Measurements from ENCODE around the gene TRIM17.

TRIM17 gene

DNA sequence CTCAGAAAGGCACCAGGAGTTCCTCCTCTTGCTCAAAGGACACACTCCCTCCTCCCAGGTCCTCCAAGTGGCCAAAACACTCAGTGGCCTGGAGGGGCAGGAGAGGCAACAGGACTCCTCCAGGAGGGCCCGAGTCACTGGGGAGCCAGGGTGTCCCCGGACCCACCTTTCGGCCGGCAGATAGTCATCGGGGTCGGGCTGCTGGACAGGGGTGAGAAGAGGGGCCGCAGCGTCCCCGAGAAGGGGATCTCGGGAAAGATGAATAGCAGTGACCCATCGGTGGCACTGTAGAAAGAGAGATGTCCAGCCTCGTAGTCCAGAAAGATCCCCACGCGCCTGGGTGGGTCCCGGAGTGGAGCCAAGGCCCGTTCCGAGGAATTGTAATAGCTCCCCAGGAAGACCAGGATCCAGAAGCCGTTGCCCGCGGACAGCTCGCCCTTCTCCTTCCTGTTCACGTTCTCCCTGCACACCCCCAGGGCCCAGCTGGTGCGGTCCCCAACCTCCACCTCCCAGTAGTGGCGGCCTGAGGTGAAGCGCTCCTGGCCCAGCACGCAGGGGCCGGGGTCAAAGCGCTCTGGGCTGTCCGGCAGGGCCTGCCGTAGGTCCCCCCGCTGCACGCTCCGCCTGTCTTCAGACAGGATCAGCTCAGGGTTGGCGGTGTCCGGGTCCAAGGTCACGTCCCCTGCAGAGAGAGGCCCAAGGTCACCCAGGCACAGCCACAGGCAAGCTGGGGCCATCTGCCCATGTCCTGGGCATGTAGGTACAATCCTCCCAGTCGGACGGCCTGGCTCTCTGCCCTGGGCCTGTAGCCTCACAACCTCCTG lies 21.9 kb downstream of the TRIM17 start:
- no peaks in the 10 kb centered on the region for H3K27me3 ChIP-seq (ENCODE audit: insufficient read depth, low read length)
- no peak overlapping the region for H3K27ac ChIP-seq (ENCODE audit: low read depth, low read length, poor library complexity, severe bottlenecking)

DNA sequence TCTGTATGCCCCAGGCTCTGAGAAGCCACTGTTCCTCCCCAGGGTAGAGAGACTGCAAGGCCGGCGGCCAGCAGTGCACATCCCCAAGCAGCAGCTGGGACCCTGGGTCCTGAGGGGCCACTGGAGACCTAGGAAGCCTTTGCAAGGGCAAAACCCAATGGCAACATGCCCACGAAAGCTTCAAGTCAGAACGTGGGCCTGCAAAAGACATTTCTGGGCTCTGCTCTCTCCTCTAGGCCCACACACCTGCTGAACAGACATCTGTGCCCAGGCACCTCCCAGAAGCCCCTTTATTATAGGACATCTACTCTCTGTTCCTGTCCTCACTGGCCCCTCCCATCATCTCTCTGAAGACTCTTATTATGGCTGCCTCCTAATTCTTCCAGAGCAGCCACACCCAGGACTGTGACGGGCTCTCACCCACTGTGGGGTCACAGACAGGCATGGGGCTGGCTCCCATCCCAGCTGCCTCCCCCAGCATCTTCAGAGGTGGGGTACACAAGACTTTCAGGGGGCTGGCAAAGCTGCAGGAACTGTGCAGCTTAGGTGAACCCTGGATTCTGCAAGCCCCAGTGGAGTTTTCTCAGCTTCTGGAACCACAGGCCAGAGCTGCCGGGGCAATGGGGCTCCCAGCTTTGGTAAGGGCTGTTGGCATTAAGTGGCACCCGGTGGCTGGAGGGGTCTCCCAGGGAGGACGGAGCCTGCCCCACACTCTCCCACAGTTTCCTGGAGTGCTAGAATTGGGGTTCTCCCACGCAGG lies 22.7 kb downstream of the TRIM17 start:
- no peak overlapping the region for H2AFZ ChIP-seq (ENCODE audit: low read length)
- no peak overlapping the region for H3K4me3 ChIP-seq (ENCODE audit: low read depth, low read length, poor library complexity, severe bottlenecking)
- no peaks in the 10 kb centered on the region for H3F3A ChIP-seq (ENCODE audit: insufficient read depth, low read length)
- H3K36me3 ChIP-seq (ENCODE audit: insufficient read depth, low read length), result peaks cover 39% of the 10 kb centered on the region
- H3K4me1 ChIP-seq (ENCODE audit: insufficient read depth, low read length, severe bottlenecking), result no peaks in the 10 kb centered on the region
- no peaks in the 10 kb centered on the region for H3K79me2 ChIP-seq (ENCODE audit: insufficient read depth, low read length)
- H3K27ac ChIP-seq (ENCODE audit: low read depth, low read length, poor library complexity, severe bottlenecking), result no peak overlapping the region
- TF ChIP-seq, protein P1, sequence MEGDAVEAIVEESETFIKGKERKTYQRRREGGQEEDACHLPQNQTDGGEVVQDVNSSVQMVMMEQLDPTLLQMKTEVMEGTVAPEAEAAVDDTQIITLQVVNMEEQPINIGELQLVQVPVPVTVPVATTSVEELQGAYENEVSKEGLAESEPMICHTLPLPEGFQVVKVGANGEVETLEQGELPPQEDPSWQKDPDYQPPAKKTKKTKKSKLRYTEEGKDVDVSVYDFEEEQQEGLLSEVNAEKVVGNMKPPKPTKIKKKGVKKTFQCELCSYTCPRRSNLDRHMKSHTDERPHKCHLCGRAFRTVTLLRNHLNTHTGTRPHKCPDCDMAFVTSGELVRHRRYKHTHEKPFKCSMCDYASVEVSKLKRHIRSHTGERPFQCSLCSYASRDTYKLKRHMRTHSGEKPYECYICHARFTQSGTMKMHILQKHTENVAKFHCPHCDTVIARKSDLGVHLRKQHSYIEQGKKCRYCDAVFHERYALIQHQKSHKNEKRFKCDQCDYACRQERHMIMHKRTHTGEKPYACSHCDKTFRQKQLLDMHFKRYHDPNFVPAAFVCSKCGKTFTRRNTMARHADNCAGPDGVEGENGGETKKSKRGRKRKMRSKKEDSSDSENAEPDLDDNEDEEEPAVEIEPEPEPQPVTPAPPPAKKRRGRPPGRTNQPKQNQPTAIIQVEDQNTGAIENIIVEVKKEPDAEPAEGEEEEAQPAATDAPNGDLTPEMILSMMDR (IDR thresholded peaks at IDR 0.05; ENCODE audit: low read length), result no peak
- TF ChIP-seq EZH2 (IDR thresholded peaks at IDR 0.05; ENCODE audit: borderline replicate concordance, low read length), result no peak
- H3K9me2 ChIP-seq (ENCODE audit: low read depth, low read length), result no peaks in the 10 kb centered on the region
- no peaks in the 10 kb centered on the region for H4K20me1 ChIP-seq (ENCODE audit: insufficient read depth, low read length)
- no peaks in the 10 kb centered on the region for H3K27me3 ChIP-seq (ENCODE audit: insufficient read depth, low read length)
- no peak overlapping the region for H3K4me2 ChIP-seq (ENCODE audit: low read length)
- H3K9me3 ChIP-seq (ENCODE audit: low read length), result no peaks in the 10 kb centered on the region
- H3K9ac ChIP-seq (ENCODE audit: low read length), result no peak overlapping the region

More for the DNA sequence above, 21.9 kb downstream of the TRIM17 start:
- no peaks in the 10 kb centered on the region for H3F3A ChIP-seq (ENCODE audit: insufficient read depth, low read length)
- H3K9ac ChIP-seq (ENCODE audit: low read length), result no peak overlapping the region
- H3K4me1 ChIP-seq (ENCODE audit: insufficient read depth, low read length, severe bottlenecking), result no peaks in the 10 kb centered on the region
- no peaks in the 10 kb centered on the region for H4K20me1 ChIP-seq (ENCODE audit: insufficient read depth, low read length)
- H3K9me2 ChIP-seq (ENCODE audit: low read depth, low read length), result no peaks in the 10 kb centered on the region
- no peak overlapping the region for H3K4me3 ChIP-seq (ENCODE audit: low read depth, low read length, poor library complexity, severe bottlenecking)
- H3K79me2 ChIP-seq (ENCODE audit: insufficient read depth, low read length), result no peaks in the 10 kb centered on the region
- H2AFZ ChIP-seq (ENCODE audit: low read length), result no peak overlapping the region
- no peak overlapping the region for H3K4me2 ChIP-seq (ENCODE audit: low read length)
- peaks cover 39% of the 10 kb centered on the region for H3K36me3 ChIP-seq (ENCODE audit: insufficient read depth, low read length)
- H3K9me3 ChIP-seq (ENCODE audit: low read length), result no peaks in the 10 kb centered on the region
- TF ChIP-seq, protein P1 (IDR thresholded peaks at IDR 0.05; ENCODE audit: low read length), result no peak
- TF ChIP-seq EZH2 (IDR thresholded peaks at IDR 0.05; ENCODE audit: borderline replicate concordance, low read length), result no peak

DNA sequence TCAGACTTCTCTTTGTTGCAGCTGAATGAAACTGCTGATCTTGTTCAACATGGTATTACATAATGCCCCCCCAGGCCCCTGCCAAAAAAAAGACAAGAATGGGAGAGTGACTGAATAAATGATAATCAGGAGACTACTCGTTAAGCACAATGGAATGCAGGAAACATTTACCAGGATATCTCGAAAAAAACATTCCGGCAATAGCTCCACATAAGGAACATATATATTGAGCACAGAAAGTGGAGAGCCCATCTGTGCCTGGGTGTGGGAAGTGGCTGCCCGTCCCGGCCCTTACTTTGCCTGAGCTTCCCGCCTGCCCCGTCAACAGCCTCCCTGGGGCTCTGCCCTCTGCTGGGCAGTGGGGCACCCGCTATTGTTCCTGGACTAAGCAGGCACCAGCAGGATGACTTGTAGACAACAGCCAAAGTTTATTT lies 23.4 kb downstream of the TRIM17 start:
- peaks cover 39% of the 10 kb centered on the region for H3K36me3 ChIP-seq (ENCODE audit: insufficient read depth, low read length)
- H3K4me2 ChIP-seq (ENCODE audit: low read length), result no peak overlapping the region
- H3K9ac ChIP-seq (ENCODE audit: low read length), result no peak overlapping the region
- no peaks in the 10 kb centered on the region for H3K4me1 ChIP-seq (ENCODE audit: insufficient read depth, low read length, severe bottlenecking)
- no peak overlapping the region for H2AFZ ChIP-seq (ENCODE audit: low read length)
- no peaks in the 10 kb centered on the region for H4K20me1 ChIP-seq (ENCODE audit: insufficient read depth, low read length)
- H3K4me3 ChIP-seq (ENCODE audit: low read depth, low read length, poor library complexity, severe bottlenecking), result no peak overlapping the region
- H3K9me2 ChIP-seq (ENCODE audit: low read depth, low read length), result no peaks in the 10 kb centered on the region
- H3K79me2 ChIP-seq (ENCODE audit: insufficient read depth, low read length), result no peaks in the 10 kb centered on the region
- H3K27me3 ChIP-seq (ENCODE audit: insufficient read depth, low read length), result no peaks in the 10 kb centered on the region
- no peaks in the 10 kb centered on the region for H3K9me3 ChIP-seq (ENCODE audit: low read length)
- H3F3A ChIP-seq (ENCODE audit: insufficient read depth, low read length), result no peaks in the 10 kb centered on the region
- TF ChIP-seq, protein P1 (IDR thresholded peaks at IDR 0.05; ENCODE audit: low read length), result peak; percentile 44
- no peak for TF ChIP-seq EZH2 (IDR thresholded peaks at IDR 0.05; ENCODE audit: borderline replicate concordance, low read length)
- H3K27ac ChIP-seq (ENCODE audit: low read depth, low read length, poor library complexity, severe bottlenecking), result no peak overlapping the region
